Measurements from ENCODE around the gene YY1.
"Not testable (repeated sequence)": the region's sequence is repeated elsewhere in the genome, so short reads cannot be mapped to it uniquely, and the experiment has no call there.

Gene YY1

GRCh38 chr14:100283436-100283835, 44.5 kb downstream of the YY1 start:
- DNase-seq (ENCODE audit: extremely low read depth in 1 of 2, low read depth in 1 of 2), result not testable (repeated sequence)

- DNase-seq (ENCODE audit: extremely low read depth in 1 of 2, low read depth in 1 of 2), result no peak
Observed at GRCh38 chr14:100283984-100284881, 45.3 kb downstream of the YY1 start.

- DNase-seq (ENCODE audit: extremely low read depth in 1 of 2, low read depth in 1 of 2), result peak; percentile 54 to 69
Observed at GRCh38 chr14:100285021-100285912, 46.3 kb downstream of the YY1 start.

GRCh38 chr14:100285913-100286400, 47.0 kb downstream of the YY1 start:
- DNase-seq (ENCODE audit: extremely low read depth in 1 of 2, low read depth in 1 of 2), result no peak

GRCh38 chr14:100286484-100287191, 47.7 kb downstream of the YY1 start:
- DNase-seq (ENCODE audit: extremely low read depth in 1 of 2, low read depth in 1 of 2), result no peak

GRCh38 chr14:100287202-100287997, 48.5 kb downstream of the YY1 start:
- DNase-seq (ENCODE audit: extremely low read depth in 1 of 2, low read depth in 1 of 2), result no peak

- DNase-seq (ENCODE audit: extremely low read depth in 1 of 2, low read depth in 1 of 2), result not testable (repeated sequence)
Observed at GRCh38 chr14:100287998-100288295, 49.0 kb downstream of the YY1 start.

GRCh38 chr14:100288382-100289185, 49.6 kb downstream of the YY1 start:
- DNase-seq (ENCODE audit: extremely low read depth in 1 of 2, low read depth in 1 of 2), result no peak

- no peak for DNase-seq (ENCODE audit: extremely low read depth in 1 of 2, low read depth in 1 of 2)
Observed at GRCh38 chr14:100289916-100290606, 51.1 kb downstream of the YY1 start.

- DNase-seq (ENCODE audit: extremely low read depth in 1 of 2, low read depth in 1 of 2), result no peak
Observed at GRCh38 chr14:100290607-100291304, 51.8 kb downstream of the YY1 start.

- no peak for DNase-seq (ENCODE audit: extremely low read depth in 1 of 2, low read depth in 1 of 2)
Observed at GRCh38 chr14:100291305-100292075, 52.5 kb downstream of the YY1 start.

GRCh38 chr14:100292301-100292775, 53.4 kb downstream of the YY1 start:
- DNase-seq (ENCODE audit: extremely low read depth in 1 of 2, low read depth in 1 of 2), result no peak

GRCh38 chr14:100292776-100293461, 54.0 kb downstream of the YY1 start:
- DNase-seq (ENCODE audit: extremely low read depth in 1 of 2, low read depth in 1 of 2), result no peak

- no peak for DNase-seq (ENCODE audit: extremely low read depth in 1 of 2, low read depth in 1 of 2)
Observed at GRCh38 chr14:100293497-100294212, 54.7 kb downstream of the YY1 start.

GRCh38 chr14:100294213-100294962, 55.4 kb downstream of the YY1 start:
- no peak for DNase-seq (ENCODE audit: extremely low read depth in 1 of 2, low read depth in 1 of 2)

Measured in stimulated activated CD8-positive, alpha-beta memory T cell treated with anti-CD3 and anti-CD28 coated beads, Interleukin-7, amount 100 ng/mL, for 48 hours (primary cell).